Liver (tissue), 9 donors: ENCODE data around the gene TLR7. TPM values are rescaled to one million over a fixed set of nuclear protein-coding genes. Genes with fewer than 3 reads are reported as not detected.

Experiments
- DNase-seq: peaks from one replicate; pipeline ENCODE4 v3.0.0-alpha.2; 2017; ENCODE audit warnings: low spot score
- H3K27ac ChIP-seq, 2 donors: one replicate each; pipeline ENCODE4 v1.7.0; 2013; ENCODE audit warnings: inconsistent platforms in 2 of 2, low read length in 2 of 2, control low read depth in 1 of 2, low read depth in 1 of 2, mild to moderate bottlenecking in 1 of 2
- H3K27me3 ChIP-seq, 4 donors: one replicate each; pipeline versions ENCODE4 v1.6.1 to v1.7.0; 2013; ENCODE audit warnings: low read length in 3 of 4, inconsistent platforms in 1 of 4, mild to moderate bottlenecking in 1 of 4, moderate library complexity in 1 of 4; ENCODE audit not compliant: control insufficient read depth in 4 of 4, insufficient read depth in 4 of 4
- H3K36me3 ChIP-seq, 4 donors: one replicate each; pipeline versions ENCODE4 v1.6.1 to v1.7.0; 2013; ENCODE audit warnings: low read length in 3 of 4, mild to moderate bottlenecking in 3 of 4, low read depth in 1 of 4, moderate library complexity in 1 of 4; ENCODE audit not compliant: control insufficient read depth in 4 of 4, insufficient read depth in 3 of 4
- H3K4me1 ChIP-seq, 4 donors: one replicate each; pipeline versions ENCODE4 v1.6.1 to v1.7.0; 2013; ENCODE audit warnings: low read length in 3 of 4, mild to moderate bottlenecking in 3 of 4, moderate library complexity in 1 of 4; ENCODE audit not compliant: control insufficient read depth in 4 of 4, insufficient read depth in 4 of 4
- H3K4me3 ChIP-seq, 3 donors: one replicate each; pipeline versions ENCODE4 v1.6.1 to v1.7.0; 2013; ENCODE audit warnings: low read length in 3 of 3, control low read depth in 1 of 3, low read depth in 1 of 3, mild to moderate bottlenecking in 1 of 3
- H3K9ac ChIP-seq, 2 donors: one replicate each; pipeline ENCODE4 v1.7.0; 2013; ENCODE audit warnings: low read length in 2 of 2, mild to moderate bottlenecking in 2 of 2, moderate library complexity in 2 of 2, control low read depth in 1 of 2, low read depth in 1 of 2
- H3K9me3 ChIP-seq, 4 donors: one replicate each; pipeline versions ENCODE4 v1.6.1 to v1.7.0; 2013; ENCODE audit warnings: low read length in 3 of 4; ENCODE audit not compliant: control insufficient read depth in 4 of 4
- ATF3 ChIP-seq: IDR thresholded peaks from 2 replicates; pipeline ENCODE4 v1.6.1; 2016; ENCODE audit warnings: antibody characterized with exemption
- EGR1 ChIP-seq, 2 donors: IDR thresholded peaks; 2 replicates each; pipeline ENCODE4 v1.6.1; 2016 to 2018; ENCODE audit warnings: antibody characterized with exemption in 2 of 2, low read depth in 2 of 2
- FOXA1 ChIP-seq: IDR thresholded peaks from 2 replicates; pipeline ENCODE4 v1.6.1; 2016; ENCODE audit warnings: antibody characterized with exemption
- FOXA2 ChIP-seq: IDR thresholded peaks from 2 replicates; pipeline ENCODE4 v1.6.1; 2016; ENCODE audit warnings: antibody characterized with exemption
- GABPA ChIP-seq, 2 donors: IDR thresholded peaks in 1 of 2; conservative IDR thresholded peaks in 1 of 2; 2 replicates each; pipeline ENCODE4 v1.6.1; 2016; ENCODE audit warnings: antibody characterized with exemption in 2 of 2, mild to moderate bottlenecking in 1 of 2, moderate library complexity in 1 of 2
- HNF4A ChIP-seq, 2 donors: conservative IDR thresholded peaks; 2 replicates each; pipeline ENCODE4 v1.6.1; 2016; ENCODE audit warnings: antibody characterized with exemption in 2 of 2, mild to moderate bottlenecking in 2 of 2
- HNF4G ChIP-seq: IDR thresholded peaks from 2 replicates; pipeline ENCODE4 v1.6.1; 2016; ENCODE audit warnings: antibody characterized with exemption
- JUND ChIP-seq, 2 donors: IDR thresholded peaks; 2 replicates each; pipeline ENCODE4 v1.6.1; 2016; ENCODE audit warnings: antibody characterized with exemption in 2 of 2
- MAX ChIP-seq: IDR thresholded peaks from 2 replicates; pipeline ENCODE4 v1.6.1; 2016; ENCODE audit warnings: antibody characterized with exemption
- NR2F2 ChIP-seq: IDR thresholded peaks from 2 replicates; pipeline ENCODE4 v1.6.1; 2016; ENCODE audit warnings: antibody characterized with exemption
- RAD21 ChIP-seq, 2 donors: IDR thresholded peaks; 2 replicates each; pipeline ENCODE4 v1.6.1; 2016; ENCODE audit warnings: antibody characterized with exemption in 2 of 2, mild to moderate bottlenecking in 2 of 2
- RXRA ChIP-seq, 2 donors: IDR thresholded peaks; 2 replicates each; pipeline ENCODE4 v1.6.1; 2017 to 2018; ENCODE audit warnings: antibody characterized with exemption in 2 of 2, mild to moderate bottlenecking in 1 of 2
- SP1 ChIP-seq: IDR thresholded peaks from 2 replicates; pipeline ENCODE4 v1.6.1; 2018; ENCODE audit warnings: antibody characterized with exemption, mild to moderate bottlenecking
- TAF1 ChIP-seq: conservative IDR thresholded peaks from 2 replicates; pipeline ENCODE4 v1.6.1; 2016; ENCODE audit warnings: antibody characterized with exemption, mild to moderate bottlenecking
- YY1 ChIP-seq: IDR thresholded peaks from 2 replicates; pipeline ENCODE4 v1.6.1; 2016; ENCODE audit warnings: antibody characterized with exemption, mild to moderate bottlenecking
- ZBTB33 ChIP-seq: IDR thresholded peaks from 2 replicates; pipeline ENCODE4 v1.6.1; 2016; ENCODE audit warnings: antibody characterized with exemption
- WGBS: extraction: QIAGEN DNeasy Blood & Tissue Kit; methylation state at CpG from one replicate; pipeline ENCODE4 v1.1.7; 2013; 5-methylcytosine and 5-hydroxymethylcytosine counted together
- polyA plus RNA-seq, 2 donors: library from polyadenylated mRNA; stranded (reverse) in 1 of 2; unstranded in 1 of 2; fragments of 200-250 nt in 1 of 2; fragments of >200 nt in 1 of 2; fragmentation: Nextera tagmentation in 1 of 2; extraction: Ambion mirVana in 1 of 2; gene quantifications; one replicate each; pipeline versions ENCODE4 v1.2.1 to v1.2.3, GENCODE V29; 2013 to 2015
- total RNA-seq, 2 donors: library from RNA; depleted of rRNA; stranded (reverse); fragments of >200 nt; gene quantifications; one replicate each; pipeline ENCODE4 v1.2.3, GENCODE V29; 2014
- TF ChIP-seq, protein P1 (sequence below): fragments of 150-350 bp; IDR thresholded peaks from 2 replicates; pipeline ENCODE4 v1.5.1; 2017; ENCODE audit warnings: improper control_type of control experiment, low read depth, low read length; ENCODE audit not compliant: missing input control
- TF ChIP-seq, protein P2 (sequence below): IDR thresholded peaks from 2 replicates; pipeline ENCODE4 v1.6.1; 2016; ENCODE audit warnings: antibody characterized with exemption, mild to moderate bottlenecking
- donor health status: healthy.
- donor health status: healthy.
- donor health status: healthy.
- donor health status: healthy.
- donor health status: healthy.

Gene TLR7
- total and polyA plus RNA-seq, 4 donors: 0.10 to 0.65 (median 0.14) TPM

DNA sequence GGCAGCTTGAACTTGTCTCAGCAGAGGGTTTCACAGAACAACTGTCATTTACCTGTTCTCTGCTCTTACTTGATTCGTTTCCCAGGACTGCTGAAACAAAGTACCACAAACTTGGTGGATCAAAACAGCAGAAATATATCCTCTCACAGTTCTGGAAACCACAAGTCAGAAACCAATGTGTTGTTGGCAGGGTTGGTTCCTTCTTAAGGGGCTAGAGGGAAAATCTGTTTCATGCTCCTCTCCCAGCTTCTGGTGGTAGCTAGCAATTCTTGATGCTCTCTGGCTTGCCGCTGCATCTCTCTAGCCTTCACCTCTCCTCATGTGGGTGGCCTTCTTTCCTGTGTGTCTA is 44.2 kb downstream of the TLR7 start:
- no peaks in the 10 kb centered on the region for H3K36me3 ChIP-seq
- DNase-seq: no peak
- H3K9me3 ChIP-seq: no peaks in the 10 kb centered on the region
- TF ChIP-seq ATF3: no peak
- TF ChIP-seq GABPA (IDR thresholded peaks at IDR 0.05 in 1 of 2, conservative IDR thresholded peaks at IDR 0.05 in 1 of 2): no peak
- no peak for TF ChIP-seq TAF1
- TF ChIP-seq FOXA1: no peak
- no peak for TF ChIP-seq HNF4G
- no peak for TF ChIP-seq MAX
- TF ChIP-seq SP1: no peak
- no peak for TF ChIP-seq ZBTB33
- no peak for TF ChIP-seq FOXA2
- TF ChIP-seq NR2F2: no peak
- no peak for TF ChIP-seq JUND (IDR thresholded peaks at IDR 0.05)
- TF ChIP-seq, protein P1, sequence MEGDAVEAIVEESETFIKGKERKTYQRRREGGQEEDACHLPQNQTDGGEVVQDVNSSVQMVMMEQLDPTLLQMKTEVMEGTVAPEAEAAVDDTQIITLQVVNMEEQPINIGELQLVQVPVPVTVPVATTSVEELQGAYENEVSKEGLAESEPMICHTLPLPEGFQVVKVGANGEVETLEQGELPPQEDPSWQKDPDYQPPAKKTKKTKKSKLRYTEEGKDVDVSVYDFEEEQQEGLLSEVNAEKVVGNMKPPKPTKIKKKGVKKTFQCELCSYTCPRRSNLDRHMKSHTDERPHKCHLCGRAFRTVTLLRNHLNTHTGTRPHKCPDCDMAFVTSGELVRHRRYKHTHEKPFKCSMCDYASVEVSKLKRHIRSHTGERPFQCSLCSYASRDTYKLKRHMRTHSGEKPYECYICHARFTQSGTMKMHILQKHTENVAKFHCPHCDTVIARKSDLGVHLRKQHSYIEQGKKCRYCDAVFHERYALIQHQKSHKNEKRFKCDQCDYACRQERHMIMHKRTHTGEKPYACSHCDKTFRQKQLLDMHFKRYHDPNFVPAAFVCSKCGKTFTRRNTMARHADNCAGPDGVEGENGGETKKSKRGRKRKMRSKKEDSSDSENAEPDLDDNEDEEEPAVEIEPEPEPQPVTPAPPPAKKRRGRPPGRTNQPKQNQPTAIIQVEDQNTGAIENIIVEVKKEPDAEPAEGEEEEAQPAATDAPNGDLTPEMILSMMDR: no peak
- TF ChIP-seq YY1: no peak
- no peak for TF ChIP-seq RAD21 (IDR thresholded peaks at IDR 0.05)
- TF ChIP-seq RXRA (IDR thresholded peaks at IDR 0.05): no peak
- no peak for TF ChIP-seq EGR1 (IDR thresholded peaks at IDR 0.05; ENCODE audit: low read depth in 2 of 2)
- TF ChIP-seq HNF4A (conservative IDR thresholded peaks at IDR 0.05): no peak
- TF ChIP-seq, protein P2, sequence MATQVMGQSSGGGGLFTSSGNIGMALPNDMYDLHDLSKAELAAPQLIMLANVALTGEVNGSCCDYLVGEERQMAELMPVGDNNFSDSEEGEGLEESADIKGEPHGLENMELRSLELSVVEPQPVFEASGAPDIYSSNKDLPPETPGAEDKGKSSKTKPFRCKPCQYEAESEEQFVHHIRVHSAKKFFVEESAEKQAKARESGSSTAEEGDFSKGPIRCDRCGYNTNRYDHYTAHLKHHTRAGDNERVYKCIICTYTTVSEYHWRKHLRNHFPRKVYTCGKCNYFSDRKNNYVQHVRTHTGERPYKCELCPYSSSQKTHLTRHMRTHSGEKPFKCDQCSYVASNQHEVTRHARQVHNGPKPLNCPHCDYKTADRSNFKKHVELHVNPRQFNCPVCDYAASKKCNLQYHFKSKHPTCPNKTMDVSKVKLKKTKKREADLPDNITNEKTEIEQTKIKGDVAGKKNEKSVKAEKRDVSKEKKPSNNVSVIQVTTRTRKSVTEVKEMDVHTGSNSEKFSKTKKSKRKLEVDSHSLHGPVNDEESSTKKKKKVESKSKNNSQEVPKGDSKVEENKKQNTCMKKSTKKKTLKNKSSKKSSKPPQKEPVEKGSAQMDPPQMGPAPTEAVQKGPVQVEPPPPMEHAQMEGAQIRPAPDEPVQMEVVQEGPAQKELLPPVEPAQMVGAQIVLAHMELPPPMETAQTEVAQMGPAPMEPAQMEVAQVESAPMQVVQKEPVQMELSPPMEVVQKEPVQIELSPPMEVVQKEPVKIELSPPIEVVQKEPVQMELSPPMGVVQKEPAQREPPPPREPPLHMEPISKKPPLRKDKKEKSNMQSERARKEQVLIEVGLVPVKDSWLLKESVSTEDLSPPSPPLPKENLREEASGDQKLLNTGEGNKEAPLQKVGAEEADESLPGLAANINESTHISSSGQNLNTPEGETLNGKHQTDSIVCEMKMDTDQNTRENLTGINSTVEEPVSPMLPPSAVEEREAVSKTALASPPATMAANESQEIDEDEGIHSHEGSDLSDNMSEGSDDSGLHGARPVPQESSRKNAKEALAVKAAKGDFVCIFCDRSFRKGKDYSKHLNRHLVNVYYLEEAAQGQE: no peak
- H3K4me1 ChIP-seq: no peaks in the 10 kb centered on the region
- no peaks in the 10 kb centered on the region for H3K27me3 ChIP-seq
- H3K4me3 ChIP-seq: no peak overlapping the region
- WGBS: 79% methylated on average over 2 of the region's 2 CpGs
- no peak overlapping the region for H3K9ac ChIP-seq
- no peak overlapping the region for H3K27ac ChIP-seq
